Endodermal cell (in vitro differentiated cells): ENCODE data around the gene KATNIP. TPM values are rescaled to one million over a fixed set of nuclear protein-coding genes. Genes with fewer than 3 reads are reported as not detected.

Experiments
- DNase-seq: peaks from one replicate; pipeline ENCODE4 v3.0.0-alpha.2; 2017
- H3K27ac ChIP-seq: 2 replicates; pipeline ENCODE4 v1.5.1; 2013; ENCODE audit warnings: mild to moderate bottlenecking, low read depth, low read length, moderate library complexity
- H3K27me3 ChIP-seq: 2 replicates; pipeline ENCODE4 v1.6.1; 2013; ENCODE audit warnings: mild to moderate bottlenecking, low read length, moderate library complexity; ENCODE audit not compliant: insufficient read depth, control insufficient read depth, poor library complexity, severe bottlenecking
- H3K36me3 ChIP-seq: 2 replicates; pipeline ENCODE4 v1.7.0; 2013; ENCODE audit warnings: mild to moderate bottlenecking, low read length, moderate library complexity; ENCODE audit not compliant: control insufficient read depth, insufficient read depth
- H3K4me1 ChIP-seq: one replicate; pipeline ENCODE4 v1.7.0; 2013; ENCODE audit warnings: low read length; ENCODE audit not compliant: control insufficient read depth, insufficient read depth
- H3K4me3 ChIP-seq: 2 replicates; pipeline ENCODE4 v1.5.1; 2013; ENCODE audit warnings: mild to moderate bottlenecking, low read length, moderate library complexity
- H3K9ac ChIP-seq: 2 replicates; pipeline ENCODE4 v1.6.1; 2013; ENCODE audit warnings: mild to moderate bottlenecking, low read length, moderate library complexity; ENCODE audit not compliant: poor library complexity, severe bottlenecking; ENCODE audit errors: extremely low read depth
- H3K9me3 ChIP-seq: 2 replicates; pipeline ENCODE4 v1.6.1; 2013; ENCODE audit warnings: mild to moderate bottlenecking, low read length, moderate library complexity; ENCODE audit not compliant: control insufficient read depth
- H3K27ac Mint-ChIP-seq: 2 replicates; pipeline ENCODE4 v1.8.0; 2020; ENCODE audit warnings: mixed read lengths
- H3K27me3 Mint-ChIP-seq: 2 replicates; pipeline ENCODE4 v1.8.0; 2021; ENCODE audit warnings: mild to moderate bottlenecking, mixed read lengths; ENCODE audit not compliant: insufficient read depth
- H3K36me3 Mint-ChIP-seq: 2 replicates; pipeline ENCODE4 v1.8.0; 2020; ENCODE audit warnings: low read depth, mixed read lengths
- H3K4me1 Mint-ChIP-seq: 2 replicates; pipeline ENCODE4 v1.8.0; 2020; ENCODE audit warnings: mixed read lengths
- H3K4me3 Mint-ChIP-seq: 2 replicates; pipeline ENCODE4 v1.8.0; 2020; ENCODE audit warnings: mild to moderate bottlenecking, moderate library complexity, mixed read lengths
- H3K9me3 Mint-ChIP-seq: 2 replicates; pipeline ENCODE4 v1.8.0; 2020; ENCODE audit warnings: mild to moderate bottlenecking, mixed read lengths
- WGBS, 2 experiments: methylation state at CpG; one replicate each; pipeline versions ENCODE4 v1.1.5 to v1.1.7; 2013; ENCODE audit warnings: missing lambda C conversion rate in 2 of 2, mixed read lengths in 1 of 2; ENCODE audit not compliant: insufficient coverage in 1 of 2, insufficient read length in 1 of 2; 5-methylcytosine and 5-hydroxymethylcytosine counted together
- total RNA-seq, 2 donors: library from RNA; stranded (reverse); fragmentation: NEBNext Ultra II Directional in 1 of 2; extraction: Animal tissue kit (Norgen Biotek cat#: 25700) in 1 of 2; gene quantifications; 2 replicates in 1 of 2; 3 replicates in 1 of 2; pipeline ENCODE4 v1.2.1, GENCODE V29; 2021
- TF ChIP-seq, protein P1 (sequence below): fragments of 200-600 bp; sonication (generic); conservative IDR thresholded peaks from 2 replicates; pipeline ENCODE4 v1.5.0; 2021; ENCODE audit warnings: antibody characterized with exemption, mild to moderate bottlenecking

KATNIP gene
- total RNA-seq, 2 donors from 2014 or later: 33.6 to 39.1 TPM

DNA sequence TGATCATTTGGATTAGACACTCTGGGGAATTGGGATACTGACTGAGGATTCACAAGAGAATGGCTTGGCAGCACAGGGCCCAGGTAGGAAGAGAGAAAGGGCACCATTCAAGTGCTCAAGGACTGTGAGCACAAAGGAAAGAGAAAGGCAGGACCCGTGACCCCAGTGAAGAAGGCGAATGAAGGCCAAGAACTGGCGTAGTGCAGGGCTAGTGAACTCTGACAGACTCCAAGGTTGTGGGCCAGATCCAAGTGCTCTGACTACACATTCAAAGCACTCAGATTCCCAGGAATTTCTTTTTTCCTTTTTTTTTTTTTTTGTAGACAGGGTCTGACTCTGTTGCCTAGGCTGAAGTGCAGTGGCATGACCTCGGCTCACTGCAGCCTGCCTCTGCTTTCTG is 5.3 kb upstream of the KATNIP start:
- WGBS, 2 experiments: 93 to 94% methylated on average over 4 of the region's 4 CpGs
- Histone ChIP-seq H3K4me3 (no peak overlapping the region), H3K9ac (no peak overlapping the region), H3K27me3 (no peaks in the 10 kb centered on the region), H3K36me3 (peaks cover 65% of the 10 kb centered on the region), H3K27ac (no peak overlapping the region), H3K4me1 (no peaks in the 10 kb centered on the region), H3K9me3 (peaks cover 12% of the 10 kb centered on the region)
- H3K9me3 Mint-ChIP-seq: no peaks in the 10 kb centered on the region
- DNase-seq: no peak
- peaks cover 65% of the 10 kb centered on the region for H3K36me3 Mint-ChIP-seq
- no peak overlapping the region for H3K27ac Mint-ChIP-seq
- H3K4me1 Mint-ChIP-seq: peaks cover 19% of the 10 kb centered on the region
- TF ChIP-seq, protein P1, sequence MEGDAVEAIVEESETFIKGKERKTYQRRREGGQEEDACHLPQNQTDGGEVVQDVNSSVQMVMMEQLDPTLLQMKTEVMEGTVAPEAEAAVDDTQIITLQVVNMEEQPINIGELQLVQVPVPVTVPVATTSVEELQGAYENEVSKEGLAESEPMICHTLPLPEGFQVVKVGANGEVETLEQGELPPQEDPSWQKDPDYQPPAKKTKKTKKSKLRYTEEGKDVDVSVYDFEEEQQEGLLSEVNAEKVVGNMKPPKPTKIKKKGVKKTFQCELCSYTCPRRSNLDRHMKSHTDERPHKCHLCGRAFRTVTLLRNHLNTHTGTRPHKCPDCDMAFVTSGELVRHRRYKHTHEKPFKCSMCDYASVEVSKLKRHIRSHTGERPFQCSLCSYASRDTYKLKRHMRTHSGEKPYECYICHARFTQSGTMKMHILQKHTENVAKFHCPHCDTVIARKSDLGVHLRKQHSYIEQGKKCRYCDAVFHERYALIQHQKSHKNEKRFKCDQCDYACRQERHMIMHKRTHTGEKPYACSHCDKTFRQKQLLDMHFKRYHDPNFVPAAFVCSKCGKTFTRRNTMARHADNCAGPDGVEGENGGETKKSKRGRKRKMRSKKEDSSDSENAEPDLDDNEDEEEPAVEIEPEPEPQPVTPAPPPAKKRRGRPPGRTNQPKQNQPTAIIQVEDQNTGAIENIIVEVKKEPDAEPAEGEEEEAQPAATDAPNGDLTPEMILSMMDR: no peak
- no peak overlapping the region for H3K4me3 Mint-ChIP-seq
- no peaks in the 10 kb centered on the region for H3K27me3 Mint-ChIP-seq

DNA sequence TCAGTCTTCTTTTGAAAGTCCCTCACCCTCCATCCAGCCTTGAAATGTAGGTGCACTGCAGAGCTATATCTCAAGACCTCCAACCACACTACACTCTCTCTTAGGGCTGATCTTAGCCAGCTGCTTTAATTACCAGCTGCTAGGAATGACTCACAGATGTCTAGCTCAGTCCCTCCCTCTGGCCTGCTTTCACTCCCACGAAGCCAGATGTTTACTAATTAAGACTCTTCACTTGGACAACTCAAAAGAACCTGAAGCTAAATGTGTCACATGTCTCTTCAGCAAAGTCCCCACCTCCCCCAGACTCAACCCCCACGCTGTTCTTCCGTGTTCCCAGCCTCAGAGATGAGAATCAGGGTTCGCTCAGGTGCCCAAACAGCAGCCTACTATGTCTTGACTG is 2.8 kb upstream of the KATNIP start:
- Histone ChIP-seq H3K9me3 (no peaks in the 10 kb centered on the region), H3K4me1 (no peaks in the 10 kb centered on the region), H3K9ac (no peak overlapping the region), H3K4me3 (peak overlapping the region; percentile 99), H3K27ac (no peak overlapping the region), H3K36me3 (peaks cover 41% of the 10 kb centered on the region), H3K27me3 (no peaks in the 10 kb centered on the region)
- WGBS, 2 experiments: 92% methylated on average over 4 of the region's 4 CpGs; no CpG with 5 or more reads in 1 of the 2 experiments
- peaks cover 41% of the 10 kb centered on the region for H3K36me3 Mint-ChIP-seq
- TF ChIP-seq, protein P1: no peak
- H3K4me3 Mint-ChIP-seq: no peak overlapping the region
- no peak for DNase-seq
- H3K27me3 Mint-ChIP-seq: no peaks in the 10 kb centered on the region
- H3K27ac Mint-ChIP-seq: peak overlapping the region; percentile 39
- peaks cover 22% of the 10 kb centered on the region for H3K4me1 Mint-ChIP-seq
- no peaks in the 10 kb centered on the region for H3K9me3 Mint-ChIP-seq

DNA sequence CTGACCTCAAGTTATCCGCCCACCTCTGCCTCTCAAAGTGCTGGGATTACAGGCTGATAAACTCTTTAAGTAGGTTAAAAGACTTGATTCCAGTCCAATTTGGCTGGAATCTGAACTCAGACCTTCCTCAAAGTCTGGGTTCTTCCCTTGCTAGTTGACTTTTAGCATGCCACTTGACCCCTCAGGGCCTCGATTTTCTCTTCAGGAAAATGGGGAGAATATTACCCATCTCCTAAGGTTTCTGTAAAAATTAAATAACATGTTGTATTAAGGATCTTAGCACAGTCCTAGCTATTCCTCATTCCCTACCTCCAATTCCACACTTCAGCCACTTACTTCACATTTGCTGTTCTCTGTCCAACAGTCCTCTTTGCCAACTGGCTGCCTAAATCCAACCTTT is 2.1 kb upstream of the KATNIP start:
- H3K27ac ChIP-seq: no peak overlapping the region
- H3K36me3 ChIP-seq: peaks cover 34% of the 10 kb centered on the region
- no peak overlapping the region for H3K9ac ChIP-seq
- H3K4me1 Mint-ChIP-seq: peaks cover 22% of the 10 kb centered on the region
- no peaks in the 10 kb centered on the region for H3K4me1 ChIP-seq
- no peak overlapping the region for H3K27ac Mint-ChIP-seq
- no peaks in the 10 kb centered on the region for H3K27me3 ChIP-seq
- H3K27me3 Mint-ChIP-seq: no peaks in the 10 kb centered on the region
- H3K4me3 ChIP-seq: peak overlapping the region; percentile 99
- H3K9me3 ChIP-seq: no peaks in the 10 kb centered on the region
- H3K9me3 Mint-ChIP-seq: no peaks in the 10 kb centered on the region
- peaks cover 35% of the 10 kb centered on the region for H3K36me3 Mint-ChIP-seq
- WGBS, 2 experiments: 80 to 86% methylated on average over 1 to 2 of the region's 2 CpGs
- TF ChIP-seq, protein P1: no peak
- DNase-seq: no peak
- H3K4me3 Mint-ChIP-seq: peak overlapping the region; percentile 99
